ENCODE data around the gene HIBADH.
"Not testable (repeated sequence)": the region's sequence is repeated elsewhere in the genome, so short reads cannot be mapped to it uniquely, and the experiment has no call there.

HIBADH gene

GRCh38 chr7:27593226-27593625, 69.5 kb downstream of the HIBADH start:
- no peak for DNase-seq

- DNase-seq = no peak
Measured at GRCh38 chr7:27590416-27590815, 72.3 kb downstream of the HIBADH start.

- peak; percentile 70 for DNase-seq
Measured at GRCh38 chr7:27587429-27587828, 75.3 kb downstream of the HIBADH start.

- DNase-seq = peak; percentile 96
Measured at GRCh38 chr7:27586825-27587224, 75.9 kb downstream of the HIBADH start.

- DNase-seq = peak; percentile 9
Measured at GRCh38 chr7:27585781-27586447, 76.8 kb downstream of the HIBADH start.

GRCh38 chr7:27581906-27582305, 80.8 kb downstream of the HIBADH start:
- DNase-seq = no peak

- DNase-seq = no peak
Measured at GRCh38 chr7:27581119-27581518, 81.6 kb downstream of the HIBADH start.

GRCh38 chr7:27579565-27579964, 83.1 kb downstream of the HIBADH start:
- no peak for DNase-seq

- DNase-seq = not testable (repeated sequence)
Measured at GRCh38 chr7:27578169-27578568, 84.5 kb downstream of the HIBADH start.

- peak; percentile 69 for DNase-seq
Measured at GRCh38 chr7:27576360-27576944, 86.2 kb downstream of the HIBADH start.

GRCh38 chr7:27575613-27576012, 87.1 kb downstream of the HIBADH start:
- peak; percentile 39 for DNase-seq

- DNase-seq = no peak
Measured at GRCh38 chr7:27569106-27569505, 93.6 kb downstream of the HIBADH start.

GRCh38 chr7:27567266-27567665, 95.4 kb downstream of the HIBADH start:
- no peak for DNase-seq

GRCh38 chr7:27564881-27565482, 97.7 kb downstream of the HIBADH start:
- no peak for DNase-seq

- DNase-seq = peak; percentile 9
Measured at GRCh38 chr7:27560706-27561235, 101.9 kb downstream of the HIBADH start.

- no peak for DNase-seq
Measured at GRCh38 chr7:27555670-27556069, 107.0 kb downstream of the HIBADH start.

GRCh38 chr7:27554826-27555225, 107.9 kb downstream of the HIBADH start:
- DNase-seq = no peak

- DNase-seq = peak; percentile 72
Measured at GRCh38 chr7:27553273-27553672, 109.4 kb downstream of the HIBADH start.

- peak; percentile 99 for DNase-seq
Measured at GRCh38 chr7:27551803-27552400, 110.8 kb downstream of the HIBADH start.

- DNase-seq = no peak
Measured at GRCh38 chr7:27549606-27550005, 113.1 kb downstream of the HIBADH start.

GRCh38 chr7:27548304-27548703, 114.4 kb downstream of the HIBADH start:
- DNase-seq = no peak

- no peak for DNase-seq
Measured at GRCh38 chr7:27547401-27547800, 115.3 kb downstream of the HIBADH start.

- DNase-seq = no peak
Measured at GRCh38 chr7:27546610-27547009, 116.1 kb downstream of the HIBADH start.

GRCh38 chr7:27535795-27536194, 126.9 kb downstream of the HIBADH start:
- DNase-seq = no peak
